ENCODE results near the gene LMNTD1.

The LMNTD1 gene

GRCh38 chr12:25552681-25553080 lies 402 bp downstream of the LMNTD1 start:
- no peak for DNase-seq (ENCODE audit: low spot score)

- DNase-seq (ENCODE audit: low spot score): no peak
These were observed 2.9 kb downstream of the LMNTD1 start for GRCh38 chr12:25550186-25550585.

DNA sequence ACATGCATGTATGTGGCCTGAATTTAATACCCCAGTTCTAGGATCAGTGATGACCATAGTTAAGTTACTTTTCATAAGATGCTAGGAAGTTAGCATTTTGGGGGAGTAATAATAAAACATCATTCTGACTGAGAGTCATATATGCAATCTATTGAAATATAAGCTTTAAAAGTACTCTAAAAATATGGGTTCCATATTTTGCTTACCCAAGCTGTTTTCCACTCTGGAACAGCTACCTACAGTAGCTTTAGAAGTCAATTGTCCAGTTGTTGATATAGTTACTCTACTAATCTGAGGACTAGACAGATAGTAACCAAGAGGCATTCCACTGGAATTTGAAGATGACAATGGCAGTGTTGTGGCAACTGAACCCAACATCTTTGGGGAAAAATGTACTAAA lies 4.0 kb downstream of the LMNTD1 start:
- DNase-seq (ENCODE audit: low spot score): no peak

GRCh38 chr12:25546318-25546717 lies 6.8 kb downstream of the LMNTD1 start:
- DNase-seq (ENCODE audit: low spot score): no peak

- DNase-seq (ENCODE audit: low spot score): no peak
These were observed 19.9 kb downstream of the LMNTD1 start for GRCh38 chr12:25533150-25533549.

DNA sequence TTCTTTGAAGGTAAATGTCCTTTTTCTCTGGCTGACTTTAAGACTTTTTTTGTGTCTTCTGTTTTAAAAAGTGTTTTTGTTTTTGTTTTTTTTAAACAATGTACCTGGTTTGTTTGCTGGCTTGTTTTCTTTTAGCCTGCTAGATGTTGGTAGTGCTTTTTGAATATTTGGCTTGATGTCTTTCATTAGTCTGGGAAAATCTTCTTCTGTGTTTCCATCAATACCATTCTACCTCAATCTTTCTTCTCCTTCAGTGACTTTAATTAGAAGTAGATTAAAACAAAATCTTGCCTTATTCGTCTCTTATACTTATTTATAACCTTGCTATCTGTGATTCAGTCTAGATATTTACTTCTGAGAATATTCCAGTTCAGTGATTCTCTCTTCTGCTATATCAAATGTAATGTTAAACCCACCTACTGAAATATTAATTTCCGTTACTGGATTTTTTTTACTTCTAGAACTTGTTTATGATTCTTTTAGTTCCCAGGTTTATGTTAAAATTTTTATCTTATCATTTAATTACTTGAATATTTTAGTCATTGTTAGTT lies 21.5 kb downstream of the LMNTD1 start:
- no peak for DNase-seq (ENCODE audit: low spot score)

DNA sequence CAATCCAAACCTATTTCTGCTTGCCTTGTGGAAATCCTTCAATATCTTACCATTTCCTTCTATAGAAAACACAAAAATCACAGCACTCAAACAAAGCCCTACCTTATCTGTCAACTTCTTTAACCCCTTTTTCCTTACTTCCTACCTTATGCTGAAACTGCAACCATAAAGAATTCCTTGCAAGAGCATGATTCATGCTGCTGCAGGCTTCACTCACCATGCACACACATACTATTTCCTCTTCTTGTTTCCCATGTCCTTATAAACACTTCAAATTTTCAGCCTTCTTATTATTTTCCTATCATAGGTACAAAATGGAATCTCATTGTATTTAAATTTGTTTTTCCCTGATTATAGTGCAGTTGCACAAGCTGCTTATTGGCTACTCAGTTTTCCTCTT lies 23.3 kb downstream of the LMNTD1 start:
- DNase-seq (ENCODE audit: low spot score): no peak

DNA sequence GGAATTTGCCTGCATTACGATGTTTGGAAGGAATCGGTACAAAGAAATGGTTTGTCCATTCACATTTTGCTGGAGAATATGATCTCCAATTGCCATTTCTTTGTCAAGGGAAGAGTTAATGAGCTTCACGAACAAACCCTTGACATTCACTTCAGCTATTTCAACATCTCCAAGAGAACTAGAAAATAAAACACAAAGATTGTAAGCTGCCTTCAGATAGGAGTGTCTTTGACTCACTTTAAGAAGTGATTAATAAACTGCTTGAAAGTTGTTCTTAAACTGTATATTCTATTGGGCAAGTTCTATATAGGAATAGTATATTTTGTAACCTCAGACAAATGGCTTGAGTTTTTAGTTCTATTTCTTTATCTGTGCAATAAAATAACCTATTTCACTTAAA lies 26.3 kb downstream of the LMNTD1 start:
- no peak for DNase-seq (ENCODE audit: low spot score)

GRCh38 chr12:25524366-25524765 lies 28.7 kb downstream of the LMNTD1 start:
- no peak for DNase-seq (ENCODE audit: low spot score)

DNA sequence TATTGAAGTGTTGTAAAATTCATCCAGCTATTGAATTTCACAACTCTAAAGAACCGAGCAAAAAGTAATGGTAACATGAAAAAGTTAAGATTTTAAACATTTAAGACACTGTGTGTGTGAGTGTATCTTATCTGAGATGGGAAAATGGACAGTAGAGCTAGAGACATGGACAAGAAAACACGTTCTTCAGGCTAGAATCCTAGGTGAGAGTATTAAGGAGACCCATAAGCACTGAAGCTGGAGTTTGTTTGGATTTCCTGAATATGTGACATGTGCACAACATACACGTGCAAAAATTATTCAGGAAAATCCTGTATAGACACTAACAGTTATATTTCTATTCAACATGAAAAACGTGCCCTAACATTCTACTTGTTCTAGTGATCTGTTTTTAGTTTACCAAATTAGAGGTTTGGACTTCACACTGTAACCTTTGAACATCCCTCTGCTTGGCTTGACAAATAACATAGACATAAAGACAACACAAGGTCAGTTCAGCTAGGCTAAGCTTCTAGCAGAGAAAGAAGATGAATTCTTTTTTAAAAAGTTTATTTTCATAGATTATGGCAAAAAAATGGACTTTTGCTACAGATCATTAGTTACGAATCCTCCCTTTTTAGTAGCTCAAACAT lies 31.3 kb downstream of the LMNTD1 start:
- no peak for DNase-seq (ENCODE audit: low spot score)

GRCh38 chr12:25518512-25518911 lies 34.6 kb downstream of the LMNTD1 start:
- no peak for DNase-seq (ENCODE audit: low spot score)

DNA sequence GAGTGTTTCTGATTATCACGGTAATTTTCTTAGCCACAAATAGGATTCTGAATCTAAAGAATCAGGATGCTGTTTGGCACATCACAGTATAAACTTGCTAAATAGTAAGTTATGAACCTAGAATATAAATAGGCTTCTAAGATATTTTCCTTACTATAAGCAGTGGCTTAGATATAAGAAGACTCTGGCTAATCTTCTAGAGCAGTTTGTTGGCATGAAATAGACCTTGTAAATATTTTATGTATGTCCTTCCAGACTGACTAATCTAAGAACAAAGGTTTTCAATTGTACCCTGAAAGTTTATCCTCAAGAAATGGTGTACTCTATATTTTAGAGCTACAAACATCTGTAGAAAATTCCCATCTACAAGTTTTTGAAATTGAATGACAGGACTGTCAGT lies 48.3 kb downstream of the LMNTD1 start:
- no peak for DNase-seq (ENCODE audit: low spot score)

- DNase-seq (ENCODE audit: low spot score): no peak
These were observed 49.4 kb downstream of the LMNTD1 start for GRCh38 chr12:25503666-25504065.

GRCh38 chr12:25502596-25502995 lies 50.5 kb downstream of the LMNTD1 start:
- no peak for DNase-seq (ENCODE audit: low spot score)

- no peak for DNase-seq (ENCODE audit: low spot score)
These were observed 51.0 kb downstream of the LMNTD1 start for GRCh38 chr12:25502118-25502517.

DNA sequence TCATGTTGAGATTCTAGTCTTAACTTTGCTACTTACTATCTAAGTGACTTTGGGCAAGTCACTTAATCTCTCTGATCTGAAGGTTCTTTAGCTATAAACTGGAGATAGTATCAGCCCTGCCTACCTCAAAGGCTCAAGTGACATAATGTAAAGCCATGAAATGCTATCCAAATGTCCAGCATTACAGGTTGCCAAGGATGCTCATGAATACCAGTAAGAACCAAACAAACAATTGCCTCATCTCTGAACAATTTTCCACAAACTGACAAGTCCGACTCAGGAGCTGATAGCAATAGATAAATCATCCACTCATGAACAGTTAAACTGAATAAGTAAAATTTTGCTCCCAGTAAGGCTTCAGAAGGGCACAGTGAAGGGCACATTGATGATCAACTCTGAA lies 51.5 kb downstream of the LMNTD1 start:
- DNase-seq (ENCODE audit: low spot score): no peak

DNA sequence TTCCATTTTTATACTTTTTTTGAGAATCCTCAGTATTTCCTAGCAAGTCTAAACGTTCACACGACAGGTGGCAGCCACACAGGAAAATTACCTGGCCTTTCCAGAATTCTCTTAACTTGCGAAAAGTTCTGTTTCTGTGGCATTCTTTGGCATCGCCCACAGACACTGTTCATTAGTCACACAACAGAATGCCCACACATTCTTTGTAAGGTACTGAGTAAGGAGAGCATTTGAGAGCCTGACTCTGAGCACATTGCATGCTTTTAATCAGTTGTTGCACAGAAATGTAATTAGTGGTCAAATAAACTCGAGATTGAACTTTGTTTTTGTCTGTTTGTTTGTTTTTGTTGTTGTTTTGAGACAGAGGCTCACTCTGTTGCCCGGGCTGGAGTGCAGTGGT lies 52.4 kb downstream of the LMNTD1 start:
- DNase-seq (ENCODE audit: low spot score): no peak

- DNase-seq (ENCODE audit: low spot score): no peak
These were observed 56.1 kb downstream of the LMNTD1 start for GRCh38 chr12:25497021-25497420.

GRCh38 chr12:25496098-25496587 lies 56.9 kb downstream of the LMNTD1 start:
- no peak for DNase-seq (ENCODE audit: low spot score)

DNA sequence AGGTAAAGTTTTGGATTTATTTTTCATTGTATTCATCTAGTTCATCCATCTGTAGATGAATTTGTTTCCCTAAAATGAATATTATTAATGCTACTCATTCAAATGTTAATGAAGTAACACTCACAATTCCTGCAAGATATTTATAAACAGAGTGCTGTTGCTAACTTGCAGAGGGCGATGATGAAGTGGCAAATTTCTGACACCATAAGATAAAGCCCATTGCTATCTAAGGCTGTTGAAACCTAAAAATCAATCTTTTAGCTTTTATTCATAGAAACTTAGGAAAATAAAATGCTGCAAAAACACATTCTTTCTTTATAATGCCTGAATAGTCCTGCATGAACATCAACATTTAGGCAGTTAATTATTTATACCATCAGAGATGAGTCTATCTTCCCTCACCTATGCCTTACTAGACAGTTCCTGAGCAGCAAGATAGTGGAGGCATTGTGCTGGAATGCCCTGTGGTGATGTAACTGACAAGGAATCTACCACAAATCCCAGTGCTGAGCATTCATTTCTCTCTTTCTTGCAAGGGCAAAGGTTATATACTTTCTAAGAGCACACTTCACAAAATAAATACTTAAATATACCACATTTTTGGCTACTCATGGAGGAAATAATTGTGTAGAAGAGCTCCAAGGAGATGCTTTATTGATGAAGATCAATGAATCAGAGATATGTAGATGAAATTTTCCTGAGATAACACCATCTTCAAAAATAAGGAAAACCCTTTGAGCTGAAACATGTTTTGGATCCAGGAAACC lies 57.6 kb downstream of the LMNTD1 start:
- DNase-seq (ENCODE audit: low spot score): no peak

- DNase-seq (ENCODE audit: low spot score): no peak
These were observed 58.2 kb downstream of the LMNTD1 start for GRCh38 chr12:25494926-25495325.

DNA sequence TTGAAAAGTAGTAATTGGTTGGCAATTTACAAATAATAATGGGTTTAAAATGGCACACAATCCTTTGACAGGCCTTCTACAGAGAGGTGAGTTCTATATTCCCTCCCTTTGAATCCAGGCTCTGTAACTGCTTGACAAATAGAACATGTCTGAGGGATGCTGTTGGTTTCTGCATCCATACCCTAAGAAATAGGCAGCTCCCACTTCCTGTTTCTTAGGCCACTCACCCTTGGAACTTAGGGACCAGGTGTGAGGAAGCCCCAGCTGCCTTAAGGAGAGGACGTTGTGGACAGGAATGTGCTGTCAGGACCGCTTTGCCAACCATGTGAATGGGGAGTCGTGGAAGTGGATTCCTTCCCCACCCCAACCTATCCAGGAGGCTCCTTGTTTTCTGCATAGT lies 59.4 kb downstream of the LMNTD1 start:
- DNase-seq (ENCODE audit: low spot score): no peak

All from pons (tissue), 1 donor.